Activated T-cell treated with anti-CD3 and anti-CD28 coated beads for 48 hours (primary cell): ENCODE data around the gene EIF3D.

ENCODE experiments used
- DNase-seq: peaks from one replicate; pipeline ENCODE4 v3.0.0-alpha.2; 2020; ENCODE audit warnings: low read depth

EIF3D gene

DNA sequence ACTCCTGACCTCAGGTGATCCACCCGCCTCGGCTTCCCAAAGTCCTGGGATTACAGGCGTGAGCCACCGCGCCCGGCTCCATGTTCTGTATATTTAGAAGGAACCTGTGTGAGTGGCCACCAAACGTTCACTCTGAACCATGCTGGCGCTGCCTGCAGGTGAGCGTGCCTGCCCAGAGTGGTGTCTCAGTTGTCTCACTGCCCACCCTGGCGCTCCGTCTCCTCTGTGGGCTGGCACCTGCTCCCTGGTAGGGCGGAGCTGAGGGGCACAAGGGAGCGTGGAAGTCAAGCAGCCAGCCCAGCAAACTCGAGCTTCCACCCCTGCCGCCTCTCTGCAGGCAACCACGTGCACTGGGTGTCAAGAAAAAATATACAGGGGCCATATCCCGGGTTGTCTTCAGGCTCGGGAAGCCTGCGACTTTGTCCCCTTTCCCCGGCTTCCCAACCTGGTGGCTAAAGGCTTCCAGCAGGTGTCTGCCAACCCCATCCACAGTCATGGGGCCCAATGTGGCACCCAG is 64.2 kb downstream of the EIF3D start:
- no peak for DNase-seq

DNA sequence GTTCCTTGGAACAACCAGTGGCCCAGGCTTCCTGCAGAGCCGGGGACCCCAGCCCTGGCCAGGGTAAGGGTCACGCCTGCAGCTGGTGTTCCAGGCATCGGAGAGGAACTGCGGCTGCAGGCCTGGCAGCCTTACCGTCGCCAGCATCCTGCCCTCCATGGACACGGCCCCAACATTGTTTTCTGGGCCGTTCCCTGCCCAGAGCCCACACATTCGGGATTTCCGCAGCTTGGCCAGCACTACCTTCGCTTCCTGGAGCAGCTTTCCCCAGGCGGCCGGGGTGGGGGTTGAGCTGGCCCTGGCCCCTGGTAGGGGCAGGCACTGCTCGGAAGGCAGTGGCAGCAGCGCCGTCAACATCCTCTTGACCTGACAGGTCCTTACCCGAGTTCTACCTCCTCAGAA is 65.2 kb downstream of the EIF3D start:
- DNase-seq, result no peak

DNA sequence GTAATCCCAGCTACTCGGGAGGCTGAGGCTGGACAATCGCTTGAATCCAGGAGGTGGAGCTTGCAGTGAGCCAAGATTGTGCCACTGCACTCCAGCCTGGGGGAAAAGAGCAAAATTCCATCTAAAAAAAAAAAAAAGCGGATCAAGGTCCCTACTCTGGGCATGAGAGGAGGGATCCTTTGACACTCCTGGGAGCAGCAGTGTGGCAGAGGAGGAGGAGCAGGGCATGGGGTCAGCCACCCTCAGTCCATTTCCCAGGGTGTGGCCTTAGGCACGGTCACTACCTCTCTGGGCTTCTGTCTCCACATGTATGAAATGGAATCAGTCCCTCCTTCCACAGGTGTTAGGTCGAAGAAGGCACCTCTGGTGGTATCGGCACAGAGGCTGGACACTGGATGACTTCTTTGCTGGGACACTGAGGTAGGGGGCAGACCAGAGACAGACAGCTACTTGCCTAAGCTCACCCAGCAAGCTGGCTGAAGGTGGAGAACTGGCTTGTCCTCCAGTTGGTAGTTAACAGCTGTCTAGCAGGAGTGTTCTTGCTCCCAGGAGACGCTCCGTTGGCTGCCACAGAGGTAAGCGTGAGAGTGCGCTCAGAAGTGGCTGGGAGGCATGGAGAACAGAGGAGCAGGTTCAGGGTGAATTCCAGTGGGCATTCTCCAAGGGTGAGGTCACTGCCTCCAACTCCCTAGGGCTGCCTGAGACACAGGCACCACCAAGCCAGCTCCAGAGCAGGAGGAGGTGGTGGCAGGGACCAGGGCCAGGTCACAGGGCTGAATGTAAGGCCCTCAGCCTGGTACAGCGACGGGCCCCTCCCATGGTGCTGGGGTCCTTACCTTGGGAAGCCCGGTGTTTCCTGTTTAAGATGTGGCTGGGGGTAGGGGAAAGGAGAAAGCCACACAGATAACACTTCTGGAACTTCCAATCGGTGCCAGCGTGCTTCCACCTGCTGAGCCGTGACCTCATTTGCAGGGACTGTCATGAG is 67.0 kb downstream of the EIF3D start:
- DNase-seq, result no peak
